Medulla oblongata (tissue), 1 donor: ENCODE results near the gene CDC42BPA.
"Not testable (repeated sequence)": the region's sequence is repeated elsewhere in the genome, so short reads cannot be mapped to it uniquely, and the experiment has no call there.

Source experiments
- DNase-seq: peaks from one replicate; pipeline ENCODE4 v3.0.0-alpha.2; 2015; ENCODE audit errors: extremely low spot score

The CDC42BPA gene

GRCh38 chr1:227132695-227133094, 185.6 kb downstream of the CDC42BPA start:
- not testable (repeated sequence) for DNase-seq

- no peak for DNase-seq
Measured at GRCh38 chr1:227131193-227131592, 187.1 kb downstream of the CDC42BPA start.

GRCh38 chr1:227127891-227128290, 190.4 kb downstream of the CDC42BPA start:
- DNase-seq = no peak

DNA sequence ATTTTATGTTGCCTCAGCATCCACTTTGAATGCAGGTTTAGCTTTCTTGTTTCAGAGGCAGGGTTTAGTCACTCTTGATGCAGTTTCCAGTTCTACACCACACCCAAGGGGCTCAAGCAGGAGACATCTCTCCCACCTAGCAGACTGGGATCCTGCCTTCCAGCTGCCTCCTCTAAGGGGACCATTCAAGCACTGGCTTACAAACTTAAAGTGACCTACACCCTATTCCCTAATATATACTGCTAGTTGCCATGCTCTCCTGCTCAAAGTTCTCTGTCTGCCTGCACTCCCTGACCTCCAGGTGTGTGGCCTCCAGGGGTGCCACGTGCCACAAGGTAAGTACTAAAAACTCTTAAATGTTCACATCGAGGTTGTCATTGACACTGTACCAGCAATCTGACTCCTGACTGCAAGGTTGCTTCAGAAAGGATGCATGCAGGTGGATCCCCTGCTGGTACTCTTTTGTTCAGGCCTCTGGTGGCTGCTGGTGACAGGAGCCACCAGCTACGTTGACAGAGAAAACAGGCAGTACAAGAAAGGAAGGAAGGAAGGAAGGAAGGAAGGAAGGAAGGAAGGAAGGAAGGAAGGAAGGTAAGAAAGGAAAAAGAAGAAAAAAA, 192.3 kb downstream of the CDC42BPA start:
- DNase-seq = no peak

DNA sequence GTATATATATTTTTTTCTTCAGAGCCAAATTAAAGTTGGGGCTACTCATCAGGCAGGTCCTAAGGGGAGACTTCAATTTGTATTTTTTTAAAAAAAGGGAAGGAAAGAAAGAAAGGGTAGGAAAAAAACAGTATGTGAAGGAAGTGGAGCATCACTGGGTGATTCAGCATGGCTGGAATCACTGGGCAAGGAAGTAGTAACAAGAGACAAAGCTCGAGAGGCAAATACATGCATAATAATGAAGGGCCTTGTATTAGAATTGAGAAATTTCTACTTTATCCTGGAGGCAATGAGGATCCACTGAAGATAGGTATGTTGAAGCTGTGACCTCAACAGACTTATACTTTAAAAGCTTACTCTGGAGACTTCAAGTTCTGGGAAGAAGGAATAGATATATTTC, 193.8 kb downstream of the CDC42BPA start:
- DNase-seq = no peak

DNA sequence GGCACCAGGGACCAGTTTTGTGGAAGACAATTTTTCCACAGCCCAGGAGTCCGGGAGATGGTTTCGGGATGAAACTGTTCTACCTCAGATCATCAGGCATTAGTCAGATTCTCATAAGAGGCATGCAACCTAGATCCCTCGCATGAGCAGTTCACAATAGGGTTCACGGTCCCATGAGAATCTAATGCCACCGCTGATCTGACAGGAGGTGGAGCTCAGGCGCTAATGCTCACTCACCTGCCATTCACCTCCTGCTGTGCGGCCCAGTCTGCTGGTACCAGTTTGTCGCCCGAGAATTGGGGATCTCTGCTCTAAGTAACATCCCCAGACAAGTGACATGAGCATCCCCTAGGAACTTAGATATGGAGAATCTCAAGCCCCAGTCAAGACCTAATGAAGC, 197.5 kb downstream of the CDC42BPA start:
- DNase-seq = no peak

GRCh38 chr1:227112538-227112937, 205.8 kb downstream of the CDC42BPA start:
- no peak for DNase-seq

GRCh38 chr1:227111782-227112181, 206.5 kb downstream of the CDC42BPA start:
- no peak for DNase-seq

DNA sequence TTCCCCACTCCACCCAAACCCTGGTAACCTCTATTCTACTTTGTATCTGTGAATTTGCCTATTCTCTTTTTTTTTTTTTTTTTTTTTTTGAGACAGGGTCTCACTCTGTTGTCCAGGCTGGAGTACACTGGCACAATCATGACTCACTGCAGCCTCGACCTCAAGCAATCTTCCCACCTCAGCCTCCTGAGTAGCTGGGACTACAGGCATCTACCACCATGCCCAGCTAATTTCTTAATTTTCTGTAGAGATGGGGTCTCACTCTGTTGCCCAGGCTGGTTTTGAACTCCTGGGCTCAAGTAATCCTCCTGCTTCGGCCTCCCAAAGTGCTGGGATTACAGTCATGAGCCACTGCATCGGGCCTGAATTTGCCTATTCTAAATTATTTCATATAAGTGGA, 213.0 kb downstream of the CDC42BPA start:
- not testable (repeated sequence) for DNase-seq

DNA sequence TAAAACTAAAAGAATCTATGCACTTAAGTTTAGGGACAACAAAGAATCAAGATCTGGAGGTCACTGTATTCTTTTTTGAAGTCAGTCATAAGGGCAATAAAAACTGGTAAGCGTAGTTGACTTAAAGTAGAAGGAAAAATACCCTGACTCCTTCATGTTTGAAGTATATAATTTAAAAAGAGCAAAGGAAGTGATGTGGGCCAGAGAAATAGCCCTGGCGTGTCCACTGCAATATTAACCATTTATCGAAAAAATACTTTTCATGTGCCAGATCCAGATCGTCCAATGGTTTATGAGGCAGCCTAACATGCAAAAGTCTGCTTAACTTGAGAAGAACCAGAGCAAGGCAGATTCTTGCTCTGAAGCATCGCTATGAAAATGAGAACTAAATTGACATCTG, 216.2 kb downstream of the CDC42BPA start:
- DNase-seq = no peak

- DNase-seq = no peak
Measured at GRCh38 chr1:227094249-227094966, 223.9 kb downstream of the CDC42BPA start.

DNA sequence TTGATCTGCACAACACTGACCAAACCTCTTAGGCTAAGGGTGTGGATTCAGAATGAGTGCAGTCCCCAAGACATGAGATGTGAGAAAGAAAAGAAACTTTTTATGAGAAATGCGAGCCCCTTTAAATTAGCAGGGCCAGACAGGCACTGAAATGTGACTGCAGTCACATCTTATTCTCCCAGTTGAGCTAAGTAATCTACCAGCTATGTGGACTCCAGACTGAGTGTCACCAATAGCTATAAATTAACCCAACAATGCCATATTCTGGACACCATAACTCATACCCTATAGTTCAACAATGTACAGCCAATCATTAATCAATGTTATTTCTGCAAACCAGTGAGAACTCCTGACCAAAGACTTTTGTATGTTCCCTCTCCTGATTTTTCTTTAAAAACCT, 225.0 kb downstream of the CDC42BPA start:
- DNase-seq = no peak

GRCh38 chr1:227092069-227092468, 226.2 kb downstream of the CDC42BPA start:
- no peak for DNase-seq

DNA sequence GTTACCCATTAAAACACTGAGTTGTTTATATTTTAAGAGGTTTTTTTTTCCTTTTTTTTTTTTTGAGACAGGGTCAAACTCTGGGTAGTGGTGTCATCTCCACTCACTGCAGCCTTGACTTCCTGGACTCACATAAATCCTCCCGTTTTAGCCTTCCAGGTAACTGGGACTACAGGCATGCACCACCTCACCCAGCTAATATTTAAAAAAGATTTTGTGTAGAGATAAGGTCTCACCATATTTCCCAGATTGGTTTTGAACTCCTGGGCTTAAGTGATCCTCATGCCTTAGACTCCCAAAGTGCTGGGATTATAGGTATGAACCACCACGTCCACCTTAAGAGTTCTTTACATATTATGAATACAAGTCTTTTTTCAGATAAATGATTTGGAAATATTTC, 231.7 kb downstream of the CDC42BPA start:
- no peak for DNase-seq

GRCh38 chr1:227082999-227083746, 235.1 kb downstream of the CDC42BPA start:
- no peak for DNase-seq

DNA sequence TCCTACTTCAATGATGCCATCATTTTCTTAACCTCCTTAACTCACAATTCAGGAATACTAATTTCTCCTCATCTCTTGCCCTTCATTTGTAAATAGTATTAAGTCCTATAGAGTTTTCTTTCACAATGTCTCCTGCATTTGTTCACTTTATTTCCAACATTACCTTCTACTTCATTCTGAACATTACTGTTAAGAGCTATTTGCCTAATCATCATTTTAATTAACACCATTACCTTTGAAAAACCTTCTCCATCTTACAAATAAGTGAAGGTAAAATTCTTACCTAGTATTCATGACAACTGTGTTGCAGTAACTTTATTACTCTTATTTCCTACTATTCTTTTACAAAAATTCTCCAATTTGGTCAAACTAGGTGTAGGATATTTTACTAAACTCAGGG, 240.5 kb downstream of the CDC42BPA start:
- DNase-seq = no peak

GRCh38 chr1:227073786-227074185, 244.5 kb downstream of the CDC42BPA start:
- DNase-seq = no peak

- DNase-seq = no peak
Measured at GRCh38 chr1:227072991-227073390, 245.3 kb downstream of the CDC42BPA start.

DNA sequence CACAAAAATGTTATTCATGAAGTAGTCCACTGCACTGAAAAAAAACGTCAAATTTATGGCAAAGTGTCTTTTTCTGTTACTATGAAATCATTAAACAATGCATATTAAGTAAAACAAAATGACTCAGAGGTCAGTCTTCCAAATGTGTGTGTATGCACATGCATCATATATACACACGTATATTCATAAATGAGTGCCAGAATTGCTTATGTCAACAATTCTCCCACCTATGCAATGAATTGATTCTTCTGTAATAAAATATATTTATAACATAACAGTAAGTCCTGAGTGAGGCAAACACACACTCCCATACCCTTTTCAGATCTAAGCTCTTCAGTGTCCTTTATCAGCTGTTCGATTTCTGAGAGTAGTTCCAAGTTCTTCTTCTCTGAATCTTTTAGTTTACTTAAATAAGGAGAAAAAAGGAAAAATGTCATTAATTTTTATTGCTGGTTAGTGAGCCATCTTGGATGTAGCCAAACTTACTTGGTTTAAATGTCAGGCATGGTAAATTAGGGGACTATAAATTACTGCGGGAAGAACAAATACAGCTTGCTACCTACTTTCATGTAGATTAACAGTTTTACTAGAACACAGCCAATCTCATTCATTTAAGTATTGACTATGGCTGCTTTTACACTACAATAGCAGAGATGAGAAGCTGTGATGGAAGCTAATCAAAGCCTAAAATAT, 246.3 kb downstream of the CDC42BPA start:
- DNase-seq = no peak

DNA sequence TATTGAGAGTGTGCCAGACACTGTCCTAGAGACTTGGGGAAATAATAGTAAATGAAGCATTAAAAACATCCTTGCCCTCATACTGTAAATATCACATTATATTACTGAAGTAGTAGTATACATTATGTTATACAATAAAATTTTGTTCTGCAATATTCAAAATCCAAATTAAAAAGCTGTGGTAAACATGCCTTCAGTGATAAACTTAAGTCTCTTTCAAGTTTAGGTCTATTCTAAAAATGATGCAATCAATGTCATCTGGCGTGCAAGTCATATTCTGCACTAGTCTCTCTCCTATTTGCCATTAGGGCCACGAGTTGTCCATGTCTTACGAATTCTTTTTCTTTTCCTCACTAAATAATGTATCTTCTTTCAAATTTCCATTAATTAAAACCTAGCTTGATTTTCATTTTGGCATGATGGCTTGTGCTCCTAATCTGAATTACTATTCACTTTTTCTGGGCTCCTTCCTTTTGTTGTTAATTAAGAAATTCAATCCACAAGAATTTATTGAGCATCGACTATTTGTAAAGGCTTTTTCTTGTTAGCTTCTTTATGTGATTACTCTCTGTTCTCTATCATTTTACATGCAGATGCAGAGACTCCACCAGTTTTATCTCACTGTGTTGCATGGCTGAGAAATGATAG, 247.5 kb downstream of the CDC42BPA start:
- DNase-seq = no peak

DNA sequence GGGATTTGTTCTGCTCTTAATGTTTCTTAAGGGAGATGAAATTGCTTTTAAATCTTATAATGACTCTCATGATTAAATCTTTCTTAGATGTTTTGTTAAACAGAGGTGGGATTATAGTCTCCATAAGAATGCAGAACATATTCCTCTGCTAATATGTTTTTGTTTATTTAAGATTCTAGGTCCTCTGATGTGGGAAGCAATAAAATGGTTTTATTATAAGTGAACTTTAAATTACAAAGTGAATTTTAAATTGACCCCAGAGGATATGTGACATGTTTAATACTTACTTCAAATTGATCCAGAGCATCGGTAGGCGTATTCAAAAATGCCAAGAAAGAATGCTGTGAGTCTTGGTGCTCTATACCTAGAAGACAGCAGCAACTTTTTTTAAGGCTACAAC, 248.8 kb downstream of the CDC42BPA start:
- DNase-seq = no peak

- DNase-seq = no peak
Measured at GRCh38 chr1:227068883-227069282, 249.4 kb downstream of the CDC42BPA start.
